Mesothelial cell of epicardium (in vitro differentiated cells): Measurements from ENCODE around the gene GAL3ST3. TPM values are rescaled to one million over a fixed set of nuclear protein-coding genes. Genes with fewer than 3 reads are reported as not detected.

Experiments
- DNase-seq, 2 experiments: peaks; one replicate each; pipeline ENCODE4 v3.0.0; 2021; ENCODE audit warnings: low spot score in 2 of 2; ENCODE audit not compliant: unreplicated experiment in 2 of 2
- H3K27ac Mint-ChIP-seq: 2 replicates; pipeline ENCODE4 v1.8.0; 2021; ENCODE audit warnings: mixed read lengths
- H3K27me3 Mint-ChIP-seq: 2 replicates; pipeline ENCODE4 v1.8.0; 2021; ENCODE audit warnings: low read depth, mixed read lengths
- H3K36me3 Mint-ChIP-seq: 2 replicates; pipeline ENCODE4 v1.8.0; 2021; ENCODE audit warnings: mixed read lengths
- H3K4me1 Mint-ChIP-seq: 2 replicates; pipeline ENCODE4 v1.8.0; 2021; ENCODE audit warnings: mixed read lengths
- H3K4me3 Mint-ChIP-seq: 2 replicates; pipeline ENCODE4 v1.8.0; 2021; ENCODE audit warnings: mild to moderate bottlenecking, moderate library complexity, mixed read lengths
- H3K9me3 Mint-ChIP-seq: 2 replicates; pipeline ENCODE4 v1.8.0; 2021; ENCODE audit warnings: mixed read lengths
- CTCF ChIP-seq: fragments of 200-600 bp; sonication (generic); IDR thresholded peaks from one replicate; pipeline ENCODE4 v1.5.0; 2021; ENCODE audit warnings: antibody characterized with exemption; ENCODE audit not compliant: unreplicated experiment
- total RNA-seq: library from RNA; stranded (reverse); gene quantifications from 3 replicates; pipeline ENCODE4 v1.2.1, GENCODE V29; 2021

Gene GAL3ST3
- total RNA-seq, 1 donor from 2014 or later, result 5.7 TPM

GRCh38 chr11:66015936-66016792, 32.8 kb downstream of the GAL3ST3 start:
- Mint-ChIP-seq H3K4me1 (no peaks in the 10 kb centered on the region), H3K27me3 (peaks cover 2% of the 10 kb centered on the region), H3K4me3 (no peak overlapping the region), H3K9me3 (no peaks in the 10 kb centered on the region), H3K27ac (no peak overlapping the region), H3K36me3 (no peaks in the 10 kb centered on the region)
- DNase-seq, result no peak
- TF ChIP-seq CTCF, result no peak

- Mint-ChIP-seq H3K4me1 (no peaks in the 10 kb centered on the region), H3K27ac (no peak overlapping the region), H3K36me3 (no peaks in the 10 kb centered on the region), H3K4me3 (no peak overlapping the region), H3K9me3 (no peaks in the 10 kb centered on the region), H3K27me3 (peaks cover 2% of the 10 kb centered on the region)
- DNase-seq, result no peak
- no peak for TF ChIP-seq CTCF
Observed at GRCh38 chr11:66015454-66015881, 33.5 kb downstream of the GAL3ST3 start.

GRCh38 chr11:66014804-66015453, 34.0 kb downstream of the GAL3ST3 start:
- H3K36me3 Mint-ChIP-seq, result no peaks in the 10 kb centered on the region
- H3K9me3 Mint-ChIP-seq, result no peaks in the 10 kb centered on the region
- H3K27ac Mint-ChIP-seq, result no peak overlapping the region
- H3K4me1 Mint-ChIP-seq, result no peaks in the 10 kb centered on the region
- DNase-seq, result no peak
- H3K27me3 Mint-ChIP-seq, result peaks cover 2% of the 10 kb centered on the region
- TF ChIP-seq CTCF, result no peak
- H3K4me3 Mint-ChIP-seq, result no peak overlapping the region

- Mint-ChIP-seq H3K9me3 (no peaks in the 10 kb centered on the region), H3K4me1 (no peaks in the 10 kb centered on the region), H3K4me3 (no peak overlapping the region), H3K27ac (no peak overlapping the region), H3K27me3 (peaks cover 2% of the 10 kb centered on the region), H3K36me3 (no peaks in the 10 kb centered on the region)
- no peak for TF ChIP-seq CTCF
- DNase-seq, result no peak
Observed at GRCh38 chr11:66013762-66014100, 35.2 kb downstream of the GAL3ST3 start.

GRCh38 chr11:66012946-66013761, 35.8 kb downstream of the GAL3ST3 start:
- no peak for DNase-seq
- H3K36me3 Mint-ChIP-seq, result no peaks in the 10 kb centered on the region
- H3K27ac Mint-ChIP-seq, result no peak overlapping the region
- H3K9me3 Mint-ChIP-seq, result no peaks in the 10 kb centered on the region
- peaks cover 2% of the 10 kb centered on the region for H3K27me3 Mint-ChIP-seq
- no peak for TF ChIP-seq CTCF
- no peaks in the 10 kb centered on the region for H3K4me1 Mint-ChIP-seq
- no peak overlapping the region for H3K4me3 Mint-ChIP-seq
